ENCODE data around the gene DNMT3B. TPM values are rescaled to one million over a fixed set of nuclear protein-coding genes. Genes with fewer than 3 reads are reported as not detected.
"Not testable (repeated sequence)": the region's sequence is repeated elsewhere in the genome, so short reads cannot be mapped to it uniquely, and the experiment has no call there.

DNMT3B gene
- 1 to 10 TPM in 2 of 4 donors, under 1 TPM in 2; 0.26 to 5.0 (median 1.2) TPM for total RNA-seq

DNA sequence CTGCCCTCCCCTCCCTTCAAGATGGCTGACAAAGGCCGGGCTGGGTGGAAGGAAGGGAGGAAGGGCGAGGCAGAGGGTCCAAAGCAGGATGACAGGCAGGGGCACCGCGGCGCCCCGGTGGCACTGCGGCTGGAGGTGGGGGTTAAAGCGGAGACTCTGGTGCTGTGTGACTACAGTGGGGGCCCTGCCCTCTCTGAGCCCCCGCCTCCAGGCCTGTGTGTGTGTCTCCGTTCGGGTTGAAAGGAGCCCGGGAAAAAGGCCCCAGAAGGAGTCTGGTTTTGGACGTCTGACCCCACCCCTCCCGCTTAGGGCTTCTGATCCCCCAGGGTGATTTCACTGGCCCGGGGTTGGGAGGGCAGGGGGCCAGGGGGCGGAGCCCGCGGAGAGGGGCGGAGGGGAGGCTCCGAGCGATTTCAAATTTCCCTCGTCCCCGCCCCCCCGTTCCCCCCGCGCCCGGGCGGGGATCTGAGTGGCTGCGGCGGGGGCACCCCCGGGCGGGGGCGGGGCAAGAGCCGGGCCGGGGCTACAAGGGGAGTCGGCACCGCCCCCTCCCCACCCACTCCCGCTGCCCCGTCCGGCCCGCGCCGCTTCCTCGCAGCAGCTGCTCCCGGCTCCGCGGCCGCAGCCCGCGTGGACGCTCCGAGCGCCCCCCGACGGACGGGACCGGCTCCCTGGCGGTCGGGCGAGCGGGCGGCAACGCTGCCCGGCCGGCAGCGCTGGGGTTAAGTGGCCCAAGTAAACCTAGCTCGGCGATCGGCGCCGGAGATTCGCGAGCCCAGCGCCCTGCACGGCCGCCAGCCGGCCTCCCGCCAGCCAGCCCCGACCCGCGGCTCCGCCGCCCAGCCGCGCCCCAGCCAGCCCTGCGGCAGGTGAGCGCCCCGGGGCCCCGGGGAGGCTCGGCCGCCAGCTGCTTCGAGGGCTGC, at the start of gene DNMT3B:
TSS of gene DNMT3B (plus strand) at position 555 of the 923 bp plus-strand sequence. CDS start 17,939 bp downstream, outside the sequence.
- peak; percentile 73 to 78 for DNase-seq
- peak within 1 kb of the TSS; percentile 57 to 77 for H3K4me3 ChIP-seq
- no peaks in the 10 kb centered on the region for H3K9me3 ChIP-seq
- intact Hi-C loops (cut with DNase I; ENCODE audit: low total_unique reads): no loop called here
- TF ChIP-seq, protein P1, sequence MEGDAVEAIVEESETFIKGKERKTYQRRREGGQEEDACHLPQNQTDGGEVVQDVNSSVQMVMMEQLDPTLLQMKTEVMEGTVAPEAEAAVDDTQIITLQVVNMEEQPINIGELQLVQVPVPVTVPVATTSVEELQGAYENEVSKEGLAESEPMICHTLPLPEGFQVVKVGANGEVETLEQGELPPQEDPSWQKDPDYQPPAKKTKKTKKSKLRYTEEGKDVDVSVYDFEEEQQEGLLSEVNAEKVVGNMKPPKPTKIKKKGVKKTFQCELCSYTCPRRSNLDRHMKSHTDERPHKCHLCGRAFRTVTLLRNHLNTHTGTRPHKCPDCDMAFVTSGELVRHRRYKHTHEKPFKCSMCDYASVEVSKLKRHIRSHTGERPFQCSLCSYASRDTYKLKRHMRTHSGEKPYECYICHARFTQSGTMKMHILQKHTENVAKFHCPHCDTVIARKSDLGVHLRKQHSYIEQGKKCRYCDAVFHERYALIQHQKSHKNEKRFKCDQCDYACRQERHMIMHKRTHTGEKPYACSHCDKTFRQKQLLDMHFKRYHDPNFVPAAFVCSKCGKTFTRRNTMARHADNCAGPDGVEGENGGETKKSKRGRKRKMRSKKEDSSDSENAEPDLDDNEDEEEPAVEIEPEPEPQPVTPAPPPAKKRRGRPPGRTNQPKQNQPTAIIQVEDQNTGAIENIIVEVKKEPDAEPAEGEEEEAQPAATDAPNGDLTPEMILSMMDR (IDR thresholded peaks at IDR 0.05): peak in 2 of 4 experiments; percentile 31 to 35
- TF ChIP-seq POLR2A (IDR thresholded peaks at IDR 0.05): peak in 1 of 2 donors; percentile 22
- H3K27ac ChIP-seq: no peak within 1 kb of the TSS
- peaks cover 0 to 4% of the 10 kb centered on the region in 2 donors for H3K4me1 ChIP-seq
- H3K27me3 ChIP-seq: no peaks in the 10 kb centered on the region
- H3K36me3 ChIP-seq: no peaks in the 10 kb centered on the region

DNA sequence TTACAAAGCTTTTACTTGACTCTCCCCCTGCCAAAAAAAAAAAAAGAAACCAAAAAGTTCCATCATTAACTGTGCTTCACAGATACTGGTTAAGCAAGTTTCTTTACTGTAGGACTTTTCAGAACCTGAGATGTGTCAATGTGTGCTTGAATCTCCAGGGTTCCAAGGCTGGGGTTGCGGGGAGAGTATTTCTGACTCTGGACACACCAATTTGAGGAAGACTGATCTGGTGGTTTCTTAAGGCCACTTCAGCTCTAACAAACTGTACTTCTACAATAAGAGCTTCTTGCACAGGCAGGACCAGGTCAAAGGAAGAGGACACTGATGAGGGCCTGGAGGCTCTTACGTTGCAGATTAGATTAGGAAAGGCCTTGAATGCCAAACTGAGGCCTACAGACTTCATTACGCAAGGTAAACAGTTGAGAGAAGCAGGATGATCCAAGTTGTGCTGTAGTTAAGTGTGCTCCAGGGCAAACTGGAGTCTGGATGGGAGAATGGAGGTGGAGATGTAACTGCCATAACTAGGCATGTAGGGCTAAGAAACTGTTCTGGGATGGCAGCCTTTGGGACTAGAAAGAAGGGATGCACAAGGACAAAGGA, 43.3 kb upstream of the DNMT3B start:
- Histone ChIP-seq H3K27me3 (no peaks in the 10 kb centered on the region), H3K9me3 (no peaks in the 10 kb centered on the region), H3K36me3 (no peaks in the 10 kb centered on the region), H3K27ac (no peak overlapping the region), H3K4me3 (no peak overlapping the region), H3K4me1 (no peaks in the 10 kb centered on the region)
- intact Hi-C loops (cut with DNase I; ENCODE audit: low total_unique reads): no loop called here
- TF ChIP-seq, protein P1 (IDR thresholded peaks at IDR 0.05): no peak
- no peak for TF ChIP-seq POLR2A (IDR thresholded peaks at IDR 0.05)
- DNase-seq: no peak

DNA sequence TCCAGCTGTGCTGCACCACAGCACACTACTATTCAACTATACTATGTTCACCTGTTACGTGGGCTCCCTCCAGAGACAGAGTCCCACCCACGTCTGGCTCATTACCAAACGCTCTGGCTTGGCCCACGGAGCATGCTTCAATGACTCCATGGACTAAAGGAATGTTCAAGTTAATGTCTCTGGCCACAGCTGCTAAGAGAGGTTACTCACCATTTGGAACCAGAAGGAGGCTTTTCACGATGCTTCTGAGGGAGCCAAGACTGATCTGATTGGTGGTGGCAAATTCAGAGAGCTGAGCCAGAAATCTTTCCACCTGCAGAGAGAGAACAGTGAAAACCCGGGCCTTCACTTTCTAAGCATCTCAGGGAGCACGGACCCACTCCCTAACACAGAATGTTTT, 34.5 kb upstream of the DNMT3B start:
- no peaks in the 10 kb centered on the region for H3K36me3 ChIP-seq
- no peaks in the 10 kb centered on the region for H3K9me3 ChIP-seq
- no peaks in the 10 kb centered on the region for H3K4me1 ChIP-seq
- H3K27ac ChIP-seq: no peak overlapping the region
- TF ChIP-seq, protein P1 (IDR thresholded peaks at IDR 0.05): no peak
- TF ChIP-seq POLR2A (IDR thresholded peaks at IDR 0.05): no peak
- no peaks in the 10 kb centered on the region for H3K27me3 ChIP-seq
- no peak overlapping the region for H3K4me3 ChIP-seq
- intact Hi-C loops (cut with DNase I; ENCODE audit: low total_unique reads): no loop called here
- peak in 1 of 2 donors; percentile 32 for DNase-seq

DNA sequence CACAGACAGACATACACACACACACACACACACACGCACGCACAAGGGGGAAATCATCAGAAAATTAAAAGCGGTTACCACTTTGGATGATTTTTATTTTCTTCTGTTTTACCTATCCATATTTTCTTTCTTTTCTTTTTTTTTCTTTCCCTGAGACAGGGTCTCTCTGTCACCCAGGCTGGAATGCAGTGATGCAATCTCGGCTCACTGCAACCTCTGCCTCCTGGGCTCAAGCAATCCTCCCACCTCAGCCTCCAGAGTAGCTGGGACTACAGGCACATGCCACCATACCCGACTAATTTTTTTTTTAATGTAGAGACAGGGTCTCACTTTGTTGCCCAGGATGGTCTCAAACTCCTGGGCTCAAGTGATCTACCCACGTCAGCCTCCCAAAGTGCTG, 33.8 kb upstream of the DNMT3B start:
- H3K36me3 ChIP-seq; H3K4me1 ChIP-seq; H3K27ac ChIP-seq; DNase-seq; H3K9me3 ChIP-seq; H3K4me3 ChIP-seq; intact Hi-C loops (cut with DNase I; ENCODE audit: low total_unique reads); H3K27me3 ChIP-seq: not testable (repeated sequence)

DNA sequence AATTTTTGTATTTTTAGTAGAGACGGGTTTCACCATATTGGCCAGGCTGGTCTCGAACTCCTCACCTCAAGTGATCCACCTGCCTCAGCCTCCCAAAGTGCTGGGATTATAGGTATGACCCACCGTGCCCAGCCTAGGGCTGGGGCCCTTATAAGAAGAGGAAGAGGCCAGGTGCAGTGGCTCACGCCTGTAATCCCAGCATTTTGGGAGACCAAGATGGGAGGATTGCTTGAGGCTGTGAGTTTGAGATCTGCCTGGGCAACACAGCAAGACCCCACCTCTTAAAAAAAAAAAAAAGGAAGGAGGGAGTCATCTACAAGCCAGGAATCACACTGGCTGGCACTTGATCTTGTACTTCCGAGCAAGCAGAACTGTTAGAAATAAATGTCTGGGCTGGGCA, 32.9 kb upstream of the DNMT3B start:
- H3K4me3 ChIP-seq; H3K27ac ChIP-seq; H3K27me3 ChIP-seq; DNase-seq; H3K9me3 ChIP-seq; intact Hi-C loops (cut with DNase I; ENCODE audit: low total_unique reads); H3K36me3 ChIP-seq; H3K4me1 ChIP-seq: not testable (repeated sequence)

GRCh38 chr20:32731882-32732266, 30.3 kb upstream of the DNMT3B start:
- Histone ChIP-seq H3K27ac (no peak overlapping the region), H3K27me3 (no peaks in the 10 kb centered on the region), H3K9me3 (no peaks in the 10 kb centered on the region), H3K4me1 (no peaks in the 10 kb centered on the region), H3K36me3 (no peaks in the 10 kb centered on the region), H3K4me3 (no peak overlapping the region)
- intact Hi-C loops (cut with DNase I; ENCODE audit: low total_unique reads): no loop called here
- no peak for TF ChIP-seq POLR2A (IDR thresholded peaks at IDR 0.05)
- TF ChIP-seq, protein P1 (IDR thresholded peaks at IDR 0.05): no peak
- no peak for DNase-seq

Measured in uterus (tissue), 4 donors.